ENCODE results near the gene SMIM29. TPM values are rescaled to one million over a fixed set of nuclear protein-coding genes. Genes with fewer than 3 reads are reported as not detected.
A peak's percentile ranks its signal among the peaks of the same experiment; 100 is the strongest.

The SMIM29 gene
- total RNA-seq, 1 donor from 2014 or later: 15.0 TPM

- Mint-ChIP-seq H3K9me3 (no peaks in the 10 kb centered on the region), H3K36me3 (ENCODE audit: low read depth) (peaks cover 60% of the 10 kb centered on the region), H3K27ac (peak overlapping the region; percentile 67), H3K4me1 (ENCODE audit: low read depth) (peaks cover 93% of the 10 kb centered on the region), H3K4me3 (peak overlapping the region; percentile 57), H3K27me3 (ENCODE audit: insufficient read depth) (no peaks in the 10 kb centered on the region)
- intact Hi-C loops (cut with micrococcal nuclease): no loop called here
- DNase-seq (ENCODE audit: low spot score): no peak
Measured at GRCh38 chr6:34243131-34243771, 5.6 kb downstream of the SMIM29 start.

- intact Hi-C loops (cut with micrococcal nuclease): no loop called here
- Mint-ChIP-seq H3K27ac (peak overlapping the region; percentile 67), H3K27me3 (ENCODE audit: insufficient read depth) (no peaks in the 10 kb centered on the region), H3K36me3 (ENCODE audit: low read depth) (peaks cover 61% of the 10 kb centered on the region), H3K9me3 (no peaks in the 10 kb centered on the region), H3K4me1 (ENCODE audit: low read depth) (peaks cover 85% of the 10 kb centered on the region), H3K4me3 (peak overlapping the region; percentile 57)
- DNase-seq (ENCODE audit: low spot score): no peak
Measured at GRCh38 chr6:34242252-34243130, 6.3 kb downstream of the SMIM29 start.

DNA sequence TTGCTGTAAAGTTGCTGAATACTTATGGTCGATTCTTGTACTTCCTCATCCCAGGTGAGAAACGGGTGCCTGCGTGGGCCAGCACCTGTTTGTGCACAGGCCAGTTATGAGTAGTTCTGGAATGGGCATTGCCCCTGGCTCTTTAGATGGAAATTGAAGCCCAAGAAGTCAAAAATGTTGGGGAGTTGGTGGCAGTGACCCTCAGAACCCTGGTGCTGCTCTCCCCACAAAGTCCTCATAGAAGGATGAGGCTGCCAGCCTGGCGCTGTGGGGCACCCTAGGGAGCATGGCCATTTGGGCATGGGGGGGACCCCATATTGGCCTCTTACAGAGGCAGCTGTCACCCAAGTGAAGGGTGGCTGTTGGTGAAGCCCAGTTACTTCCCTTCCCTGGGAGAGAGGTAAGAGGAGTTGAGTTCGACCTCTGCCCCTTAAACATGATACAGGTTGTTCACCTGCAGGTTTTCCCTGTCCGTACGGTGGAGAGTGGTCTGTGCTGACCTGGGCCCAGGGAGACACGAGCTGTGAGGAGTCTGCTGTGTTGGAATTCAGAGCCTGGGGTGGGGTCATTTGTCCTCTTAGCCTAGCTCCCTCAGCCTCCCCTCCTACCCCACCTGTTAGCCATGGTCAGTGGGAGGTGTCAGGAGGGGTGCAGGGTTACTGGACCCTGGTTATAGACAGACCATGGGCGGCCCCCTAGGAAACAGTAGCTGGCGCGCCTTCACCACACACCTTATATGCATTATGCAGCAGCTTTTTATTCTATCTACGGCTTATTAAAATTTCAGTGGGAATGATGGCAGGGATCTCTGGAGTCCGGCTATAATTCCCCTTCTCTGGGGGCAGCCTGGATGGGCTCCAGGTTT lies 7.2 kb downstream of the SMIM29 start:
- Mint-ChIP-seq H3K9me3 (no peaks in the 10 kb centered on the region), H3K36me3 (ENCODE audit: low read depth) (peaks cover 61% of the 10 kb centered on the region)

DNA sequence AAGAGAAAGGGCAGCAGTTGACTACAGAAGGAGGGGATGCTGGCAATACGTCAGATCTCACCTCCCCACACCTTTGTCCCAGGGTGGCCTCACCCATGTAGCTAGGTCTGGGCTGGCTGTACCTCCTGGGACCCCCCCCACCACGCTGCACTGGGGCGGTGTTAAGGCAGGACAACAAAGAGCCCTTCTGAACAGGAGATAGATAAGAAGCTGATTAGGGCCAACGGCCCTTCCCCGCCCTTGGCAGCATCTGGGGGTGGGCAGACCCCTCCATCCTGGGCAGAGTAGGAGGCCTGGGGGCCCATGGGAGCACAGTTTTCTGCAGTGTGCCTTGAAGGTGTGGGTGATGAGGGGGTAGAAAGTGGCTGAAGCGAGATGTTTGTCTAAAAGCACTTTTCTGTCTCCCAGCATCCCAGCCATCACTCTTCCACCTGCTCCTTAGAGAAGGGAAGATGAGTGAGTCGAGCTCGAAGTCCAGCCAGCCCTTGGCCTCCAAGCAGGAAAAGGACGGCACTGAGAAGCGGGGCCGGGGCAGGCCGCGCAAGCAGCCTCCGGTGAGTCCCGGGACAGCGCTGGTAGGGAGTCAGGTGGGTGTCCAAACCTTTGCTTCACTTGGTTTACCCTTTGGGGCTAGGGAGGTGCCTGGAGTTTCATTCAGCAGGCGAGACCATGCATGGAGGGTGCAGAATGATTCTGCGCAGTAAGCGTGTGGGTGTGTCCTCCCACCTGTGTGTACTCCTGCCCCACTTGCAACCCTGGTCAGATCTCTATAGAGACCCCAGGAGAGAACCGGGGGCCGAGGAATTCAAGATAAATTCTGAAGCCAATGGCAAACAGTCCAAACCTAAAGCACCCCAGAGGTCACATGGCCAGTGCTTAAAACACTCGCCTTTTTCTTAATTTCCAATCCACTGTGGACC lies 8.2 kb downstream of the SMIM29 start:
- peak overlapping the region; percentile 36 for H3K27ac Mint-ChIP-seq
- intact Hi-C loops (cut with micrococcal nuclease): no loop called here
- H3K36me3 Mint-ChIP-seq (ENCODE audit: low read depth): peaks cover 55% of the 10 kb centered on the region
- H3K27me3 Mint-ChIP-seq (ENCODE audit: insufficient read depth): no peaks in the 10 kb centered on the region
- no peaks in the 10 kb centered on the region for H3K9me3 Mint-ChIP-seq
- H3K4me3 Mint-ChIP-seq: peak overlapping the region; percentile 83
- peaks cover 73% of the 10 kb centered on the region for H3K4me1 Mint-ChIP-seq (ENCODE audit: low read depth)
- no peak for DNase-seq (ENCODE audit: low spot score)

More for the DNA sequence above, 7.2 kb downstream of the SMIM29 start:
- H3K4me3 Mint-ChIP-seq: peak overlapping the region; percentile 47
- no peaks in the 10 kb centered on the region for H3K27me3 Mint-ChIP-seq (ENCODE audit: insufficient read depth)
- DNase-seq (ENCODE audit: low spot score): no peak
- H3K27ac Mint-ChIP-seq: peak overlapping the region; percentile 67
- intact Hi-C loops (cut with micrococcal nuclease): no loop called here
- H3K4me1 Mint-ChIP-seq (ENCODE audit: low read depth): peaks cover 78% of the 10 kb centered on the region

DNA sequence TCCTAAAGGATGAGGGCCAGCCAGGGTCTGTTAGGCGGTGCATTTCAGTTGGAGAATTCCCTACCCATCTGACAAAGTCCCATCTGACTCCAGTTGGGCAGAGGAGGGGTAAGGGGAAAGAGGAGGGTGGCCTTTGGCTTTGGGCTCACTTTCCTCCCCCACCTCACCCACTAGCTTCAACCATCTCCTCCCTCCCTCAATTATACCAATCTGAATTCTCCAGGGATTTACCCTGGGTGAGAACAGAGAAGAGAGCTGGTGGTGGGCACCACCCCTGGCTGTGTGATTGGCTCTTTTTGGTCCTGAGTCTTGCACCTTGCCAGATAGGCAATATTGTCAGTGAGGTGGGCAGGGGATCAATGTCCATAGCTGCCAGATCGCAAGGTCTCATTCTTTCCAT lies 8.9 kb downstream of the SMIM29 start:
- Mint-ChIP-seq H3K27ac (peak overlapping the region; percentile 36), H3K4me3 (peak overlapping the region; percentile 83), H3K4me1 (ENCODE audit: low read depth) (peaks cover 67% of the 10 kb centered on the region), H3K9me3 (no peaks in the 10 kb centered on the region), H3K36me3 (ENCODE audit: low read depth) (peaks cover 51% of the 10 kb centered on the region), H3K27me3 (ENCODE audit: insufficient read depth) (no peaks in the 10 kb centered on the region)
- intact Hi-C loops (cut with micrococcal nuclease): loop anchor here (5.0 kb wide), 2 partner anchors 647 to 668 kb away; partner anchors contain the start of genes ANKS1A and TAF11
- no peak for DNase-seq (ENCODE audit: low spot score)

DNA sequence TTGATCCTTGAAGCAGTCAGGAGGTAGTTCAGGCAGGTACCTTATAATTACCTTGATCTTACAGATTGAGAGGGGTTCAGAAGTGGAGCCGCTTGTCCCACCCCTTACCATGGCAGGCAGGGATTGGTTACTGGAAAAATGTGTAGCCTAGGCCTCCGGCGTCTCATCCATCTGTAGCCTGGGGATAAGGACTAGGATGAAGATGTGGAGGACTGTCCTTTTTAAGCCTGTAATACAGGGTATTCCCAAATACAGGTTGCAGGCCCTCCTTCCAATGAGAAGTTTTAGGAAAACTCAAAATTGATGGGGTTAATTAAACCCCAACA lies 9.3 kb downstream of the SMIM29 start:
- intact Hi-C loops (cut with micrococcal nuclease): loop anchor here (5.0 kb wide), 2 partner anchors 648 to 667 kb away; partner anchors contain the start of genes ANKS1A and TAF11
- peaks cover 64% of the 10 kb centered on the region for H3K4me1 Mint-ChIP-seq (ENCODE audit: low read depth)
- DNase-seq (ENCODE audit: low spot score): no peak
- no peaks in the 10 kb centered on the region for H3K27me3 Mint-ChIP-seq (ENCODE audit: insufficient read depth)
- H3K27ac Mint-ChIP-seq: peak overlapping the region; percentile 36
- peaks cover 49% of the 10 kb centered on the region for H3K36me3 Mint-ChIP-seq (ENCODE audit: low read depth)
- peak overlapping the region; percentile 83 for H3K4me3 Mint-ChIP-seq
- no peaks in the 10 kb centered on the region for H3K9me3 Mint-ChIP-seq

DNA sequence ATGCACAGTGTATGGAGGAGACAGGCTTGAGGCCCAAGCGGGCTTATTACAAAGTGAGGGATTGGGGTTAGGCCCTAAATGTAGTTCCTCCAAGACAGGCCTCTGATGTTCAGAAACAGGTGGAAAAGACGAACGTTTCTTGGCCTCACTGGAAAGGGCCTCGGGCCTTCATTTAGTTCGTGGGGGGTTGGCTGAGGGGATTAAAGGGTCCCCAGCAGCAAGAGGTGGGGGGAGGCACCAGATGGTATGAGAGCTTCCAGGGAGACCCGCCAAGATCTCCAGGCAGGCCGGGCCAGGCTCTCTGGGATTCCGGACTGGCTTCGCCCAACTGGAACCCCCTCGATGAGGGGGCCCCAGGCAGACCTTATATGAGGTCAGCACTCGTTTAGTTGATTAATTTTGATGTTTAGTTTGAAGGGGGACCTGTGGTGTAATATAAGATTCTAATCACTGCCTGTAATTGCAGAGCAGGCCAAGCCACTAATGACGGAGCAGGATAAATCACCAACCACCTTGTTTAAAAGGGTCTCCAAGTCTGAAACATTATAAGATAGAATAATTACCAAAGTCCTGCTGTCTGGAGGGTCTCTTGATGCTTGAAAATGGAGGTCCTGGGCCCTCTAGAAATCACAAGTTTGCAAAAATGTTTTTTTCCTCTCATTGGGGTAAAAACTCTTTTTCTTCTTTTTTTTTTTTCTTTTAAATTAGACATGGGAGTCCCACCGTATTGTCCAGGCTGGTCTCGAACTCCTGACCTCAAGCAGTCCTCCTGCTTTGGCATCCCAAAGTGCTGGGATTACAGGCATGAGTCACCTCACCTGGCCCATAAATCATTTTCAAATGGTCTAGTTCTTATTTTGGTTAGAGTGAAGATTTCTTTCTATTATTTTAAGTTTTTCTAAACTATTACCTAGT lies 10.0 kb downstream of the SMIM29 start:
- Mint-ChIP-seq H3K4me3 (peak overlapping the region; percentile 83), H3K27me3 (ENCODE audit: insufficient read depth) (no peaks in the 10 kb centered on the region), H3K9me3 (no peaks in the 10 kb centered on the region), H3K27ac (peak overlapping the region; percentile 71), H3K36me3 (ENCODE audit: low read depth) (peaks cover 47% of the 10 kb centered on the region), H3K4me1 (ENCODE audit: low read depth) (peaks cover 64% of the 10 kb centered on the region)
- intact Hi-C loops (cut with micrococcal nuclease): loop anchor here (5.0 kb wide), 2 partner anchors 648 to 667 kb away; partner anchors contain the start of genes ANKS1A and TAF11
- DNase-seq (ENCODE audit: low spot score): no peak

DNA sequence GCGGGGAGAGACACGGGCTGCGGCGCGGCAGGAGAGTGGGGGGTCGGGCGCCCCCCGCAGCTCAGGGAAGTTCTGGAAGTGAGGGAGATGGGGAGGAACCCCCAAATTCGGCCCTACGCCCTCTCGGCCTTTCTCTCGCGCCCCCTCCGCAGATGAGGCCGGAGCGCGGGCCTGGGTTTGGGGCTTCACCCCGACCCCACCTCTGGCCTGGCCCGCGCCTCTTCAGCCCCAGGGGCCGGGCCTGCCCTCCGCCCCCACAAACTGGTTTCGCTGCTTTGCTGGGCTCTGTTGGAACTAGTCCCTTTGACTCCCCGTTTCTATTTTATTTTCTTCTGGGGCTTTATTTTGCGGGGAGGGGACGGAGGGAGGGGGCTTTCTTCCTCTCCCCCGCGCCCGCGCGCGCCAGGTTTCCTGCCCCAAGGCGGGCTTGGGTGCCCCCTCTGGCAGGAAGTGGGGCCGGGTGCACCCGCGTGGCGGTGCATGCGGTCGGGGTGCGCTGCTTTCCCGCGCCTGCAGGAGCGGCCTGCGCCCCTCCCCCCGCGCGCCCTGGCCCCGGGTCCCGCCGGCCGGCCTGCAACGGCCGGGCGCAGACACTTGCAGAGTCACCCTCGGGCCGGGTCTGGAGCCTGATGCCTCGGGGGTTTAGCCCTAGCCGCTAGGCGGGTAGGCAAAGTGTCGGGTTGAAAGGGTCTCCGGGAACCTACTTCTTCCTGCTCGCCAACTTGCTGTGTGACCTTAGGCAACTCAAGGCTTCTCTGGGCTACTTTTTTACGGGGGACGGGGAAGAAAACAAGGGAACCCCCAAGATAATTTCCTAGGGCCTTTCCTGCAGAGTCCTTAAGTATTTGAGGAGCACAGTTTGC lies 10.9 kb downstream of the SMIM29 start:
- H3K27me3 Mint-ChIP-seq (ENCODE audit: insufficient read depth): no peaks in the 10 kb centered on the region
- H3K4me3 Mint-ChIP-seq: peak overlapping the region; percentile 84
- no peaks in the 10 kb centered on the region for H3K9me3 Mint-ChIP-seq
- intact Hi-C loops (cut with micrococcal nuclease): loop anchor here (5.0 kb wide), 2 partner anchors 649 to 666 kb away; partner anchors contain the start of genes ANKS1A and TAF11
- H3K36me3 Mint-ChIP-seq (ENCODE audit: low read depth): peaks cover 40% of the 10 kb centered on the region
- peaks cover 59% of the 10 kb centered on the region for H3K4me1 Mint-ChIP-seq (ENCODE audit: low read depth)
- peak overlapping the region; percentile 92 for H3K27ac Mint-ChIP-seq
- DNase-seq (ENCODE audit: low spot score): peak; percentile 74

DNA sequence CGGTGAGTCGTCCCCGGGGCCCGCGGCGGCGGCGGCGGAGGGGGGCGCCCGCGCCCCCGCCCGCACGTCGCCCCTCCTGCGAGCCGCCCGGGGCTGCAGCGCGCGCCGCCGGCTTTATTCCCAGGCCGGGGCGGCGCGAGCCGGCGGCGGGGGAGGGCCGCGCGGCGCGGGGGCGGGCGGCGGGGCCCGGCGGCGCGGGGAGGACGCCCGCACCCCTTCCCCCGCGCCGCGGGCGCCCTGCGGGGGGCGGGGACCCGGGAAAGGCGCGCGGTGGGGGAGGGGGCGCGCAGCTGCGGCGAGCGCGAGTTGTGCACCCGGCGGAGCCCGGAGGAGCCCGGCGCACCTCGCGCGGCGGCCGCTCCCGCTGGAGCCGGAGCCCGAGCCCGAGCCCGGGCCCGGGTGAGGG lies 11.5 kb downstream of the SMIM29 start:
- Mint-ChIP-seq H3K27me3 (ENCODE audit: insufficient read depth) (no peaks in the 10 kb centered on the region), H3K27ac (no peak overlapping the region), H3K36me3 (ENCODE audit: low read depth) (peaks cover 34% of the 10 kb centered on the region), H3K4me1 (ENCODE audit: low read depth) (peaks cover 53% of the 10 kb centered on the region), H3K4me3 (no peak overlapping the region), H3K9me3 (no peaks in the 10 kb centered on the region)
- DNase-seq (ENCODE audit: low spot score): no peak
- intact Hi-C loops (cut with micrococcal nuclease): loop anchor here (5.0 kb wide), 2 partner anchors 650 to 665 kb away; partner anchors contain the start of genes ANKS1A and TAF11

All from activated T-helper 1 cell treated with anti-CD3 and anti-CD28 coated beads, Interleukin-12 subunit alpha, Interleukin-12 subunit beta, Interleukin-2, Interleukin-4 antibody, amounts not matched to agents 30 ng/mL and 10 ng/mL and 1 ng/mL, durations not matched to agents 14 hours and 24 hours and 36 hours (primary cell).